ENCODE data around the gene PKNOX1.

Gene PKNOX1

DNA sequence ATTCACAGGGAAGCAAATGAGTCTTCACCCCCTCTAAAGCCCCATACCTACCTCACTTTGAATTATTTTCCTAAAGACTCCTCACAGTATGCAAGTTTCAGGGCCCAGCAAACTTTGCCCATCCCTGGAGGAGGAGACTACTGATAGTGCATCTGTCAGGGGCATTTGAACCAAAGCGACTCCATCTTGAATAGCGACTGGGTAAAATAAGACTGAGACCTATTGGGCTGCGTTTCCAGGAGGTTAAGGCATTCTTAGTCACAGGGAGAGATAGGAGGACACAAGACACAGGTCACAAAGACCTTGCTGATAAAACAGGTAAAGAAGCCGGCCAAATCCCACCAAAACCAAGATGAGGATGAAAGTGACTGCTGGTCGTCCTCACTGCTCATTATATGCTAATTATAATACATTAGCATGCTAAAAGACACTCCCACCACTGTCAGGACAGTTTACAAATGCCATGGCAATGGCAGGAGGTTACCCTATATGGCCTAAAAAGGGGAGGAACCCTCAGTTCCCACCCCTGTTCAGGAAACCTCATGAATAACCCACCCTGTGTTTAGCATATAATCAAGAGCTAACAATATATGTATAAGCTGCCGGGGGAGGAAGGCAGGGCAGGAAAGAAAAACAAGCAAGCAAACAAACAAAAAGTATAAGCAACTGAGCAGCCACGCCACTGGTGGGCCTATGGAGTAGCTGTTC is 3.3 kb upstream of the PKNOX1 start (continued):
- TF ChIP-seq, protein P1, sequence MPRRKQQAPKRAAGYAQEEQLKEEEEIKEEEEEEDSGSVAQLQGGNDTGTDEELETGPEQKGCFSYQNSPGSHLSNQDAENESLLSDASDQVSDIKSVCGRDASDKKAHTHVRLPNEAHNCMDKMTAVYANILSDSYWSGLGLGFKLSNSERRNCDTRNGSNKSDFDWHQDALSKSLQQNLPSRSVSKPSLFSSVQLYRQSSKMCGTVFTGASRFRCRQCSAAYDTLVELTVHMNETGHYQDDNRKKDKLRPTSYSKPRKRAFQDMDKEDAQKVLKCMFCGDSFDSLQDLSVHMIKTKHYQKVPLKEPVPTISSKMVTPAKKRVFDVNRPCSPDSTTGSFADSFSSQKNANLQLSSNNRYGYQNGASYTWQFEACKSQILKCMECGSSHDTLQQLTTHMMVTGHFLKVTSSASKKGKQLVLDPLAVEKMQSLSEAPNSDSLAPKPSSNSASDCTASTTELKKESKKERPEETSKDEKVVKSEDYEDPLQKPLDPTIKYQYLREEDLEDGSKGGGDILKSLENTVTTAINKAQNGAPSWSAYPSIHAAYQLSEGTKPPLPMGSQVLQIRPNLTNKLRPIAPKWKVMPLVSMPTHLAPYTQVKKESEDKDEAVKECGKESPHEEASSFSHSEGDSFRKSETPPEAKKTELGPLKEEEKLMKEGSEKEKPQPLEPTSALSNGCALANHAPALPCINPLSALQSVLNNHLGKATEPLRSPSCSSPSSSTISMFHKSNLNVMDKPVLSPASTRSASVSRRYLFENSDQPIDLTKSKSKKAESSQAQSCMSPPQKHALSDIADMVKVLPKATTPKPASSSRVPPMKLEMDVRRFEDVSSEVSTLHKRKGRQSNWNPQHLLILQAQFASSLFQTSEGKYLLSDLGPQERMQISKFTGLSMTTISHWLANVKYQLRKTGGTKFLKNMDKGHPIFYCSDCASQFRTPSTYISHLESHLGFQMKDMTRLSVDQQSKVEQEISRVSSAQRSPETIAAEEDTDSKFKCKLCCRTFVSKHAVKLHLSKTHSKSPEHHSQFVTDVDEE (CRISPR knock-in tag; IDR thresholded peaks at IDR 0.05), result no peak
- TF ChIP-seq ZNF70 (CRISPR knock-in tag; IDR thresholded peaks at IDR 0.05) (no peak), OSR1 (CRISPR knock-in tag; IDR thresholded peaks at IDR 0.05) (no peak), CSDC2 (CRISPR knock-in tag; IDR thresholded peaks at IDR 0.05) (no peak), ZFP3 (CRISPR knock-in tag; IDR thresholded peaks at IDR 0.05) (no peak), BACH2 (CRISPR knock-in tag; IDR thresholded peaks at IDR 0.05; ENCODE audit: borderline replicate concordance) (no peak)
- TF ChIP-seq, protein P2, sequence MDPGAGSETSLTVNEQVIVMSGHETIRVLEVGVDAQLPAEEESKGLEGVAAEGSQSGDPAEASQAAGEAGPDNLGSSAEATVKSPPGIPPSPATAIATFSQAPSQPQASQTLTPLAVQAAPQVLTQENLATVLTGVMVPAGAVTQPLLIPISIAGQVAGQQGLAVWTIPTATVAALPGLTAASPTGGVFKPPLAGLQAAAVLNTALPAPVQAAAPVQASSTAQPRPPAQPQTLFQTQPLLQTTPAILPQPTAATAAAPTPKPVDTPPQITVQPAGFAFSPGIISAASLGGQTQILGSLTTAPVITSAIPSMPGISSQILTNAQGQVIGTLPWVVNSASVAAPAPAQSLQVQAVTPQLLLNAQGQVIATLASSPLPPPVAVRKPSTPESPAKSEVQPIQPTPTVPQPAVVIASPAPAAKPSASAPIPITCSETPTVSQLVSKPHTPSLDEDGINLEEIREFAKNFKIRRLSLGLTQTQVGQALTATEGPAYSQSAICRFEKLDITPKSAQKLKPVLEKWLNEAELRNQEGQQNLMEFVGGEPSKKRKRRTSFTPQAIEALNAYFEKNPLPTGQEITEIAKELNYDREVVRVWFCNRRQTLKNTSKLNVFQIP (CRISPR knock-in tag; IDR thresholded peaks at IDR 0.05; ENCODE audit: borderline replicate concordance, low read depth), result no peak

DNA sequence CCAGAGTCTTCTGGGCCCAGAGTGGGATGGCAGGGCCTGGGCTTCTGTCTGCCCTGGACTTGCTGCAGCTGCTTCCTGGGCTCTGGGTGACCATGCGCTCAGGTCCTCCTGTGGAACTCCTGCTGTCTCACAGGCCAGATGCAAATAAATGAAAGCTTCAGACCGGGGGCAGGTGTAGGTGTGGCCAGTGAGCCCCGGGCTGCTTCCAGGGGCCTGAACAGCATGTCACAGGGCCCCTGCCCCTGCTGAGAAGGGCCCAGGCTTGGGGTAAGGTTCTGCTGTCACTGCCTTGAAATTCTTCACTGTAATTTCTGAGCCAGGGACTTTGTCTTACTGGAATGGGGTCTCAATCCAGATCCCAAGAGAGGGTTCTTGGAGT is 2.5 kb upstream of the PKNOX1 start:
- TF ChIP-seq ZNF565 (CRISPR knock-in tag; conservative IDR thresholded peaks at IDR 0.05; ENCODE audit: low read depth) (no peak), ZNF8 (CRISPR knock-in tag; IDR thresholded peaks at IDR 0.05) (no peak), ISL1 (CRISPR knock-in tag; IDR thresholded peaks at IDR 0.05) (no peak), RARB (CRISPR knock-in tag; IDR thresholded peaks at IDR 0.05) (no peak)
- ATAC-seq, result no peak

DNA sequence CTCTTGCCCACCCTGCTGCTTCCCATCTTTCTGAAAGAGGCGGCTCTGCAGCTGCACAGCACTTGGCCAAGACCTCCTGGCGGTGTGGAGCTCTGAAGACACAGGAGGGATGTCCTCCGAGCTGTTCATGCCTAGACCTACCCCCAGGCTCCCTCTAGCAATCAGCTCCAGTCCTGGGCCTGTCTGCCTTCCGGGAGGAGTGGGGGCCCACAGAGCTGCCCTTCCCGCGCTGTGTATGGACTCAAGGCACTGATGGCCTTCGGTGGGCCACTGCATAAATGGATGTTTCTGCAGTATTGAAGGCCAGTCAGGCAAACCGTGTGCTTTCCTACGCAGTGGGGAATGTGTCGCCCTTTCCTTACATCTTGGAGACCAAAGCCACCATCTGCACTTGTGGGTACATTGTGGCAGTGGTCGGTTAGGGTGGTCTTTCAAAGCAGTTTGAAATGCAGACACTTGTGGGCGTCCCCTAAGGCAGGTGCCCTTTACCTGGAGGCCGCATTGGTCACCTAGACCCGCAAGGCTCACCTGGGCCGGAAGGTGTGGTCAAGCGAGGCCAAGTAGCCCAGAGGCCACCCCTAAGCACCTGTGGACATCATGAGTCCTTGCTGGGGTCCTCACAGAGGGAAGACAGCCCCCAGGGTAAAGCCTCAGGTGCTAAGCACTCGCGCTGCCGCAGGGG is 912 bp upstream of the PKNOX1 start:
- TF ChIP-seq ZFP3 (CRISPR knock-in tag; IDR thresholded peaks at IDR 0.05) (no peak), TCF4 (CRISPR knock-in tag; IDR thresholded peaks at IDR 0.05; ENCODE audit: borderline replicate concordance) (no peak), ESRRG (CRISPR knock-in tag; IDR thresholded peaks at IDR 0.05) (no peak), GLIS3 (CRISPR knock-in tag; IDR thresholded peaks at IDR 0.05) (no peak), SNAI2 (CRISPR knock-in tag; IDR thresholded peaks at IDR 0.05) (no peak), BACH2 (CRISPR knock-in tag; IDR thresholded peaks at IDR 0.05; ENCODE audit: borderline replicate concordance) (no peak), CSDC2 (CRISPR knock-in tag; IDR thresholded peaks at IDR 0.05) (no peak)
- TF ChIP-seq, protein P1 (CRISPR knock-in tag; IDR thresholded peaks at IDR 0.05), result no peak
- ATAC-seq, result no peak

DNA sequence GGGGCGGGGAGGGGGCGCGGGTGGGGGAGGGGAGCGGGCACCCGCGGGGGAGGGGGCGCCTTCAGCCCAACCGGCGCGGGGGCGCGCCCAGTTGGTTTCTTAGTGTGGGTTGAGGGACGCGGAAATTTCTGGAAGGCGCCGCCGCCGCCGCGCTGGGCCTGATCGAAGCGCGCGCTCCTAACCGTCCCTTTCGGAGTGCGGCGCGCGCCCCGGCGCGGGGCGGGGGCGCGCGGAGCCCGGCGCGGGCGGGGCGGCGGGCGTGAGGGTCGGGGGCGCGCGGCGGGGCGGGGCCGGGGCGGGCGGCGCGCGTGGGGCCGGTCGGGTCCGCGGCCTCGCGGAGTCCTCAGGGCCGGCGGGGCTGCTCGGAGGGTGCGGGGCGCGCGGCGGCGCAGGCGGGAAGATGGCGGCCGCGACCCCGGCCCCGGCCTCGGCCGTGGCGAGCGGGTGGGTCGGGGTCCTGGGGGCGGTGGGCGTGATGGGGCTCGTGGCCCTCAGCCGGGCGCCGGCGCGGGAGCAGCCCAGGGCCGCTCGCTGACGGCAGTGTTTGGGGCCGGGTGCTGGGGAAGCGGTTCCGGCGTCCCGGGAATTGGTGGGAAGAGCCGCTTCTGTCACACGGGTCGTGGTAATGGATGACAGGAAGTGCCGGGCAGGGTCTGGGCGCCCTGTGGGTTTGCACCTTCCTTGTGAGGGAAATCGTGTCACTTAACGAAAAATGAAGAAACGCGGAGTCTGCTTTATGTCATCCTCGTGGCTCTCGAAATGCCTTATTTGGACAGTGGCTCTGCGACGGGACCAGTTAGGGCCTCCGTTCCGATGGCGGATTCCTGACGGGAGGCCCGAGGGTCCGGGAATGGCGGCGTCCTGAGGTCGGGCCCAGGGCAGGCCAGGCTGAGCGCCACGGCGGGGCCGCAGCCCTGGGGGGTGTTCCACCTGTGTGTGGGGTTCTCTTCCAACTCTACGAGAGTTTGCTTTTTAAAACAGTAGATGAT is 764 bp downstream of the PKNOX1 start:
- TF ChIP-seq TCF4 (CRISPR knock-in tag; IDR thresholded peaks at IDR 0.05; ENCODE audit: borderline replicate concordance) (no peak), ZNF8 (CRISPR knock-in tag; IDR thresholded peaks at IDR 0.05) (no peak), RARB (CRISPR knock-in tag; IDR thresholded peaks at IDR 0.05) (no peak), PPARA (CRISPR knock-in tag; IDR thresholded peaks at IDR 0.05; ENCODE audit: borderline replicate concordance) (no peak), ESRRG (CRISPR knock-in tag; IDR thresholded peaks at IDR 0.05) (no peak), ARNTL (CRISPR knock-in tag; IDR thresholded peaks at IDR 0.05; ENCODE audit: borderline replicate concordance, low read depth) (no peak), ISL1 (CRISPR knock-in tag; IDR thresholded peaks at IDR 0.05) (no peak), GLIS3 (CRISPR knock-in tag; IDR thresholded peaks at IDR 0.05) (no peak), SNAI2 (CRISPR knock-in tag; IDR thresholded peaks at IDR 0.05) (no peak)
- TF ChIP-seq, protein P2 (CRISPR knock-in tag; IDR thresholded peaks at IDR 0.05; ENCODE audit: borderline replicate concordance, low read depth), result no peak
- TF ChIP-seq, protein P3, sequence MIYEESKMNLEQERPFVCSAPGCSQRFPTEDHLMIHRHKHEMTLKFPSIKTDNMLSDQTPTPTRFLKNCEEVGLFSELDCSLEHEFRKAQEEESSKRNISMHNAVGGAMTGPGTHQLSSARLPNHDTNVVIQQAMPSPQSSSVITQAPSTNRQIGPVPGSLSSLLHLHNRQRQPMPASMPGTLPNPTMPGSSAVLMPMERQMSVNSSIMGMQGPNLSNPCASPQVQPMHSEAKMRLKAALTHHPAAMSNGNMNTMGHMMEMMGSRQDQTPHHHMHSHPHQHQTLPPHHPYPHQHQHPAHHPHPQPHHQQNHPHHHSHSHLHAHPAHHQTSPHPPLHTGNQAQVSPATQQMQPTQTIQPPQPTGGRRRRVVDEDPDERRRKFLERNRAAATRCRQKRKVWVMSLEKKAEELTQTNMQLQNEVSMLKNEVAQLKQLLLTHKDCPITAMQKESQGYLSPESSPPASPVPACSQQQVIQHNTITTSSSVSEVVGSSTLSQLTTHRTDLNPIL (CRISPR knock-in tag; IDR thresholded peaks at IDR 0.05; ENCODE audit: low read depth), result no peak
- TF ChIP-seq, protein P4, sequence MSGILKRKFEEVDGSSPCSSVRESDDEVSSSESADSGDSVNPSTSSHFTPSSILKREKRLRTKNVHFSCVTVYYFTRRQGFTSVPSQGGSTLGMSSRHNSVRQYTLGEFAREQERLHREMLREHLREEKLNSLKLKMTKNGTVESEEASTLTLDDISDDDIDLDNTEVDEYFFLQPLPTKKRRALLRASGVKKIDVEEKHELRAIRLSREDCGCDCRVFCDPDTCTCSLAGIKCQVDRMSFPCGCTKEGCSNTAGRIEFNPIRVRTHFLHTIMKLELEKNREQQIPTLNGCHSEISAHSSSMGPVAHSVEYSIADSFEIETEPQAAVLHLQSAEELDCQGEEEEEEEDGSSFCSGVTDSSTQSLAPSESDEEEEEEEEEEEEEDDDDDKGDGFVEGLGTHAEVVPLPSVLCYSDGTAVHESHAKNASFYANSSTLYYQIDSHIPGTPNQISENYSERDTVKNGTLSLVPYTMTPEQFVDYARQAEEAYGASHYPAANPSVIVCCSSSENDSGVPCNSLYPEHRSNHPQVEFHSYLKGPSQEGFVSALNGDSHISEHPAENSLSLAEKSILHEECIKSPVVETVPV (CRISPR knock-in tag; IDR thresholded peaks at IDR 0.05), result no peak
- ATAC-seq, result peak; percentile 6
